ENCODE results near the gene RUNX2.

DNA sequence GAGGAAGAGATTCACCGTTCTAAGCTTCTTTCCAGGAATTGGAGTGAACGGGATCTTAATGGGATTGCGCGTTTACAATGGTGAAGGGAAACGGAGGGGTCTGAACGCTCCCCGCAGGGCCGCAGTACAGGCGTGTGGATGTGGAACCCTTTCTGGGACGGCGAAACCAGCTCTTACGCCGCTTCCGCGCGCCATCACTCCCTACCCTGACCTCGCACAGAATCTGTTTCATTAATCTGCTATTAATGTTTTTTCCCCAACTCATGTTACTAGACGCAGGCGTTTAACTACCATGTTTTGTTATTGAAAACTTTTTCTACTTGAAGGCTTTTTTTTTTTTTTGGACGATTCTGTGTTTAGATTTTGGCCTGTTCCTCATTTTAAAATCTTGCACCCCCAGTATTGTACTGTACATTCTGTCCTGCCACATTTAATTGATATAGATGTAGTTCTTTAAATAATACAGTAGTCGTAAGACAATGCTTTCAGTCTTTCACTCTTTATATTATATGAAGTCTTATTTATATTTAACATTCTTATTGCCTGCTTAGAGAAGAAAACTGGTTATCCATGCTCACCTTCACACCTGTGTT lies 50.3 kb downstream of the RUNX2 start:
- TF ChIP-seq, protein P1, sequence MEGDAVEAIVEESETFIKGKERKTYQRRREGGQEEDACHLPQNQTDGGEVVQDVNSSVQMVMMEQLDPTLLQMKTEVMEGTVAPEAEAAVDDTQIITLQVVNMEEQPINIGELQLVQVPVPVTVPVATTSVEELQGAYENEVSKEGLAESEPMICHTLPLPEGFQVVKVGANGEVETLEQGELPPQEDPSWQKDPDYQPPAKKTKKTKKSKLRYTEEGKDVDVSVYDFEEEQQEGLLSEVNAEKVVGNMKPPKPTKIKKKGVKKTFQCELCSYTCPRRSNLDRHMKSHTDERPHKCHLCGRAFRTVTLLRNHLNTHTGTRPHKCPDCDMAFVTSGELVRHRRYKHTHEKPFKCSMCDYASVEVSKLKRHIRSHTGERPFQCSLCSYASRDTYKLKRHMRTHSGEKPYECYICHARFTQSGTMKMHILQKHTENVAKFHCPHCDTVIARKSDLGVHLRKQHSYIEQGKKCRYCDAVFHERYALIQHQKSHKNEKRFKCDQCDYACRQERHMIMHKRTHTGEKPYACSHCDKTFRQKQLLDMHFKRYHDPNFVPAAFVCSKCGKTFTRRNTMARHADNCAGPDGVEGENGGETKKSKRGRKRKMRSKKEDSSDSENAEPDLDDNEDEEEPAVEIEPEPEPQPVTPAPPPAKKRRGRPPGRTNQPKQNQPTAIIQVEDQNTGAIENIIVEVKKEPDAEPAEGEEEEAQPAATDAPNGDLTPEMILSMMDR (conservative IDR thresholded peaks at IDR 0.05; ENCODE audit: low read length): no peak
- no peak for TF ChIP-seq EZH2phosphoT487 (IDR thresholded peaks at IDR 0.05; ENCODE audit: borderline replicate concordance, low read depth, low read length)

Measured in OCI-LY7 (cell line).